Adipose tissue (tissue), 3 donors: ENCODE data around the gene METAP2. TPM values are rescaled to one million over a fixed set of nuclear protein-coding genes. Genes with fewer than 3 reads are reported as not detected.

Experiments
- H3K27ac ChIP-seq: one replicate; pipeline ENCODE4 v1.5.1; 2013; ENCODE audit warnings: low read depth, low read length
- WGBS, 3 donors: extraction: QIAGEN DNeasy Blood & Tissue Kit; methylation state at CpG; one replicate each; pipeline ENCODE4 v1.1.7; 2013; 5-methylcytosine and 5-hydroxymethylcytosine counted together
- polyA plus RNA-seq, 3 donors: library from polyadenylated mRNA; stranded (reverse); fragments of 200-250 nt; gene quantifications; one replicate each; pipeline ENCODE4 v1.2.3, GENCODE V29; 2013
- donor health status: healthy with polysubstance abuse.
- donor health status: Bipolar disorder and iron deficiency.
- donor health status: healthy.

Gene METAP2
- polyA plus RNA-seq, 3 donors: 49.5 to 56.8 (median 55.5) TPM

- H3K27ac ChIP-seq: no peak overlapping the region
- WGBS, 3 donors: 95 to 99% (median 97%) methylated on average over 5 of the region's 5 CpGs
These were observed 25.0 kb downstream of the METAP2 start for GRCh38 chr12:95498968-95499367.

- H3K27ac ChIP-seq: no peak overlapping the region
- 87 to 98% (median 89%) methylated on average over 2 of the region's 2 CpGs for WGBS, 3 donors
These were observed 25.8 kb downstream of the METAP2 start for GRCh38 chr12:95499772-95500171.

DNA sequence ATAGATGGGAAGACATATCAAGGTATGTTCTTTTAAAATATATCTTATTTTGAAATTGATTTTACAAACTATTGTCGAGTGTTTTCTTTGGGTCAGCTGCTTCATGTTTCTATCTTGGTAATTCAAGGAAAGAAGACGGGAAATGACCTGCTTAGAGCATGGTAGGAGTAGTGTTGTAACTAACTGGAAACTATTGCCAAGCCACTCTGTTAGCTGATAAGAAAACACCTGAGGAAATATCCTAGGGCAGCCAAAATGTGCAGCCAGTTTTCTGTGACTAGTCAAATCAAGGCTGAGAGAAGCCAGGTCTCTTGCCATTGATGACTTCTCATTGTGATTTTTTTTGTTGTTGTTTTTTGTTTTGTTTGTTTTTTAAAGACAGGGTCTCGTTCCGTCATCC, 30.2 kb downstream of the METAP2 start:
- 66 to 97% (median 94%) methylated on average over 4 of the region's 4 CpGs for WGBS, 3 donors
- H3K27ac ChIP-seq: no peak overlapping the region

DNA sequence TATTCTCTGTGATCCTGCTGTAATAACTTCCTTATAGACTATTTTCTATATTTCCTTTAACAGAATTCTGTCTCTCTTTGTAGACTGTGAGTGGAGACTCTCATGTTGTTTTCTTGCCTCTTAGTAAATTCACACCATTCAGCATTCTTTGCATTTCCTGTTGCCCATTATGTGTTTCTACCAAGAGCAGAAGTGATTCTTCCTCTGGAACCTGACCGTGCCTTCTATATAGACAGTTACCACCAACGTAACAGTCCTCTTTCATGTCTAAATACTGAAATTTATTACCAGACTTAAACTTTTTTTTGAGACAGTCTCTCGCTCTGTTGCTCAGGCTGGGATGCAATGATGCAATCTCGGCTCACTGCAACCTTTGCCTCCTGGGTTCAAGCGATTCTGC, 31.1 kb downstream of the METAP2 start:
- WGBS, 3 donors: 90 to 95% (median 94%) methylated on average over 5 of the region's 5 CpGs

GRCh38 chr12:95506707-95507523, 33.0 kb downstream of the METAP2 start:
- WGBS, 3 donors: 66 to 87% (median 79%) methylated on average over 10 of the region's 10 CpGs
- no peak overlapping the region for H3K27ac ChIP-seq

More for the DNA sequence above, 31.1 kb downstream of the METAP2 start:
- no peak overlapping the region for H3K27ac ChIP-seq

- 79 to 82% (median 81%) methylated on average over 3 of the region's 3 CpGs for WGBS, 3 donors
- no peak overlapping the region for H3K27ac ChIP-seq
These were observed 35.3 kb downstream of the METAP2 start for GRCh38 chr12:95509300-95509699.

GRCh38 chr12:95511977-95512376, 38.0 kb downstream of the METAP2 start:
- no peak overlapping the region for H3K27ac ChIP-seq
- 76 to 100% (median 89%) methylated on average over 1 of the region's 1 CpG for WGBS, 3 donors

DNA sequence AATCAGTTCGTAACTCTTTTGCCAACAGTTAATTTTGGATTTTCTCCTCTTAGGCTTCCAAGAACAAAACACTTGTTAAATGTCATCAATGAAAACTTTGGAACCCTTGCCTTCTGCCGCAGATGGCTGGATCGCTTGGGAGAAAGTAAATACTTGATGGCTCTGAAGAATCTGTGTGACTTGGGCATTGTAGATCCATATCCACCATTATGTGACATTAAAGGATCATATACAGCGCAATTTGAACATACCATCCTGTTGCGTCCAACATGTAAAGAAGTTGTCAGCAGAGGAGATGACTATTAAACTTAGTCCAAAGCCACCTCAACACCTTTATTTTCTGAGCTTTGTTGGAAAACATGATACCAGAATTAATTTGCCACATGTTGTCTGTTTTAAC, 39.6 kb downstream of the METAP2 start:
- WGBS, 3 donors: 97 to 98% (median 98%) methylated on average over 5 of the region's 5 CpGs

GRCh38 chr12:95515197-95515596, 41.2 kb downstream of the METAP2 start:
- no peak overlapping the region for H3K27ac ChIP-seq
- WGBS, 3 donors: 93 to 98% (median 94%) methylated on average over 3 of the region's 3 CpGs

More for the DNA sequence above, 39.6 kb downstream of the METAP2 start:
- no peak overlapping the region for H3K27ac ChIP-seq

GRCh38 chr12:95516757-95517156, 42.8 kb downstream of the METAP2 start:
- no peak overlapping the region for H3K27ac ChIP-seq

DNA sequence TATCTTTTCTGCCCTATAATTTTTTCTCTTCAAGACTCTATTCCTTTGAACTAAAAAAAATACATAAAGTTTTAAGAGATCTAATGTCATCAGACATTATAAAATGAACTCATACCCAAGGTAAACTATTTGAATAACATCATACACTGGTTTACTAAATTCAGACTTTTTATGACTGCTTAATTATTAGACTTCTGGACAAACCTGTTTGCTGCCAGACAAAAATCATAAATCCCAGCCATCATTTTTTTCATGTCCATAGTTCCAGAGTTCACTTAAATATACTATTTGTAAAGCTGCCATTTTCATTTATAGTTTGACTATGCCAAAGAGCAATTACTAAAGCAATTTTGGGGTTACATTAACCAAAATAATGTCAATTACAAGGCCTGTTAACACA, 43.3 kb downstream of the METAP2 start:
- H3K27ac ChIP-seq: no peak overlapping the region

DNA sequence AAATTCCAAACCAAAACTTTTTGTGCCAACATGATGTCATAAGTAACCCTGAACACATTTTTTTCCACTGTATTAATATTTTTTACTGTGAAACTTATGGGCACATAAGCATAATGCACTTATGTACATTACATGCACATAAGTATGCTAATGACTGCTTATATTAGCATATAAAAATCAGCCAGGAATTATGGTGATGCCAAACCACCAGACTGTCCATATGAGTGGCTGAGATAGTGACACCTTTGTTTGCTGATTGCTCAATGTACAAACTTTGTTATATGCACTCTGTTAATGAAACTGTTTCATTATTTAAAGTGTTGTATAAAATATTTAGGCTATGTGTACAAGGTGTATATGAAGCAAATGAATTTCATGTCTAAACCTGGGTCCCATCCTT, 45.0 kb downstream of the METAP2 start:
- no peak overlapping the region for H3K27ac ChIP-seq

GRCh38 chr12:95520816-95521215, 46.9 kb downstream of the METAP2 start:
- WGBS, 3 donors: 90 to 94% (median 91%) methylated on average over 6 of the region's 6 CpGs
- no peak overlapping the region for H3K27ac ChIP-seq

DNA sequence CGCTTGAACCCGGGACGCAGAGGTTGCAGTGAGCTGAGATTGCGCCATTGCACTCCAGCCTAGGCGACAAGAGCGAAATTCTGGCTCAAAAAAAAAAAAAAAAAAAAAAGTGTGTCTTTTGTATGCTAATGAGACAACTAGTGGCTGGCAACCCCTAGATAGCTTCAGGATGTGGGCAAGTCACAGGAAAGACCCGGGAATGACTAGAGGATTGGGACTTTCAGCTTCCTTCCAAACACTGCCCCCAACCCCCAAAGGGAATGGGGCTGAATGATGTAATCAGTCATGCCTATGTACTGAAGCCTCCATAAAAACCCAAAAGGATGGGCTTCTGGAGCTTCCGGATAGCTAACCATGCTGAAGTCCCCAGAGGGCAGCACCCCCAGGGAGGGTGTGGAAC, 48.7 kb downstream of the METAP2 start:
- WGBS, 3 donors: 87 to 94% (median 88%) methylated on average over 8 of the region's 8 CpGs
- H3K27ac ChIP-seq: no peak overlapping the region

- no peak overlapping the region for H3K27ac ChIP-seq
- 74 to 80% (median 75%) methylated on average over 4 of the region's 4 CpGs for WGBS, 3 donors
These were observed 54.5 kb downstream of the METAP2 start for GRCh38 chr12:95528431-95528830.

- WGBS, 3 donors: 86 to 93% (median 93%) methylated on average over 4 of the region's 4 CpGs
- no peak overlapping the region for H3K27ac ChIP-seq
These were observed 55.8 kb downstream of the METAP2 start for GRCh38 chr12:95529693-95530225.

DNA sequence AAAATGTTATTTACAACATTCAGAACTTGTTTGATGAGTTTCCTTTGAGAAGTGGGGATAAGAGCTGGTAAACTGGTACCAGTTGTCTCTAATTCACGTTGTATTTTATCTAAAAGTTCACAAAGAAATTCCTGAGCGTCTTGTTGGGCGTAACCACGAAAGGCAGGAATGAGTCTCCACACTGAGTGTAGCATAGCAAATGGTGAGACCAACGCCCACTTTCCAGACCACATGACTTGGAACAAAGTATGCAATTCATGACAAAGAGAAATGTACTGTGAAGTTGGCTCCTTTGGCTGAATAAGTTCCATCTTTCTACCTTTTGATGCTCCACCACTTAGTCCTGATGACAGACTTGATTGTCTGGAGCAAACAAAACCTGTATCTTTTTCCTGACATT, 58.9 kb downstream of the METAP2 start:
- no peak overlapping the region for H3K27ac ChIP-seq
- WGBS, 3 donors: 57 to 68% (median 66%) methylated on average over 5 of the region's 5 CpGs

GRCh38 chr12:95533985-95534384, 60.0 kb downstream of the METAP2 start:
- H3K27ac ChIP-seq: no peak overlapping the region
- 63 to 76% (median 72%) methylated on average over 4 of the region's 4 CpGs for WGBS, 3 donors

DNA sequence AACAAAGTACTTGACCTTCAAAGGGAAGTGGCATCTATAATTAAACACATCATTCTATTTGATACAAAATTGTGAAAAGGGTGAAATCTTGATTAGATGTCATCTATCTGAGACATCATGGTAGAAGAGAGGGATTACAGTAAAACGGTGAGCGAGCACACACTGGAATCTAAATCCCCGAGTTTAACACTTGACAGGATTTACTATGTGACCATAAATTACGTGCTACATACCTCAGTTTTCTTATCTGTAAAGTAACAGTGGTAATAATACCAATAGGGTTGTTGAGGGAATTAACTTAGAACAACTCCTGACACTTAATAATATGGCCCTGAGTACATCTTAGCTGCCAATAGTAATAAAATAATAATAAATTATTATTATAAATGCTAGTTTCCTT, 64.1 kb downstream of the METAP2 start:
- H3K27ac ChIP-seq: no peak overlapping the region
- WGBS, 3 donors: 78 to 82% (median 78%) methylated on average over 4 of the region's 4 CpGs

- H3K27ac ChIP-seq: no peak overlapping the region
- WGBS, 3 donors: 55 to 67% (median 67%) methylated on average over 5 of the region's 5 CpGs
These were observed 64.7 kb downstream of the METAP2 start for GRCh38 chr12:95538656-95539055.
